GM18511 (cell line): ENCODE data around the gene FADS6.

Experiments used
- ATAC-seq: cut with Tn5 transposase; IDR thresholded peaks from one replicate; pipeline ENCODE4 v1.9.1; 2021; ENCODE audit warnings: mild to moderate bottlenecking, moderate library complexity; ENCODE audit not compliant: unreplicated experiment

Gene FADS6

DNA sequence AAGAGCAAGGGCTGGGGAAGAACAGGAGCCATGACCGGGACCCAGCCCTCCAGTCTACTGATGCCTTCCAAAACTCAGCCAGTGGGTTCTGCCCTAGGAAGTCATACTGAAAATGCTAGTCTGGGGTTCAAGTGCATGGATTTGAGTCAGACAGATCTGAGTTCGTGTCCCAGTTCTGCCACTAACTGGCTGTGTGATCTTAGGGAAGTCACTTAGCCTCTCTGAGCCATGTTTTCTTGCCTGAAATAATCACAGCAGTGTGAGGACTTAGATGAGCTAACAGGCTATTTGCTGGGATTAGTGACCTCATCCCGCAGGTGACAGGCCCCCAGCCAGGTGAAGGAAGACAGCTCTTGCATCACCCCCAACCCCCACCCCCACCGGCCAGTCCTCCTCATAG lies 38.1 kb downstream of the FADS6 start:
- ATAC-seq, result no peak

- ATAC-seq, result no peak
These were observed 38.6 kb downstream of the FADS6 start for GRCh38 chr17:74854792-74855191.

- ATAC-seq, result no peak
These were observed 39.8 kb downstream of the FADS6 start for GRCh38 chr17:74853669-74854068.

GRCh38 chr17:74853048-74853397 lies 40.4 kb downstream of the FADS6 start:
- no peak for ATAC-seq

DNA sequence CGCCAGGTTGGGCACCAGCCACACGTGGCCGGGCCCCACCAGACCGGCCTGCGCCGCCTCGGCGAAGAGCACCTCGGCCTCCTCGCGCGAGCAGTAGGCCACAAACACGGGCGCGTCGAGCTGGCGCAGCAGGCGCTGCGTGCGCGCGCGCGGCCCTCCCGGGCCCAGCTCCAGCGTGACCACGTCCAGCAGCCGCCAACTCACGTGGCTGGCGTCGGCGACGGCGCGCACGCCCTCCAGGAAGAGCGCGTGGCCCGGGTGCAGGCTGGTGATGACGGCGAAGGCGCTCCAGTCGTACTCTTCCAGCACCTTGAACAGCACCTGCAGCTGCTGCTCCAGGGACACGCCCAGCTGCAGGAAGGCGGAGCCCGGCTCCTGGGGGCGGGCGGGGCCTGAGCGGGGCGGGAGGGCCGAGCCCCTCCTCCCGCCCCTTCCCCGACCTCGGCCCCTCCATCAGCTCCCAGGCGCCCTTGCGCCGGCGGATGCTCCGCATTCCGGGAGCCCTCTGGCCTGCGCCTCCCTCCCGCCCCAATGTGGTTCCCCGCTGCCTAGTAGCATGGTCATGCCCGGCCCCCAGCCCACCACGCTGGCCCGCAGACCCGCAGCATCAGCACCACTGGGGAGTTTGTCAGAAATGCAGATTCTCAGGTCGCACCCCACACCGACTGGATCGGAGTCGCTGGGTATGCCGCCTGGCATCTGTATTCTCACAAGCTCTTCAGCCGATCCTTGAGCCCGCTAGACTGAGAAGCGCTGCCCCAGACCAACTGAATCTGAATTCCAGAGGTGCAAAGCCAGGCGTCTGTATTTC lies 41.0 kb downstream of the FADS6 start:
- no peak for ATAC-seq

- no peak for ATAC-seq
These were observed 41.7 kb downstream of the FADS6 start for GRCh38 chr17:74851612-74852236.

DNA sequence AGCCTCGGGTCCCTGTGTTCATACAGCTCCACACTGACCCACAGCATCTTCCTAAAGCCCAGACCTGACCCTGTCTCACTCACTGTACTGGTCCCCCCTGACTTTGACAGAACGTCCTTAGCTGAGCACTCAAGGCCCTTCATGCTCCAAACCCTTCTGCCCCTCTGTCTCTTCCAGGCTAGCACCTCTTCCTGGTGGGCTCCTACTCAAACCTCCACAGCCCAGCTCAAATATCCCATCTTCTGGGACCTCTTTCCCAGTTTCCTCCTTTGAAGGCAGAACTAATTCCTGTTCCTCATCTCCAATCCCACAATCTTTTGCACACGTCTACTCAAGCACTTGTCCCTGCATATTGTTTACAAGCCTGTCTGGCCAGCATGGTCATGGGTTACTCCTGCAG lies 42.5 kb downstream of the FADS6 start:
- no peak for ATAC-seq

- ATAC-seq, result no peak
These were observed 43.1 kb downstream of the FADS6 start for GRCh38 chr17:74850310-74850709.

DNA sequence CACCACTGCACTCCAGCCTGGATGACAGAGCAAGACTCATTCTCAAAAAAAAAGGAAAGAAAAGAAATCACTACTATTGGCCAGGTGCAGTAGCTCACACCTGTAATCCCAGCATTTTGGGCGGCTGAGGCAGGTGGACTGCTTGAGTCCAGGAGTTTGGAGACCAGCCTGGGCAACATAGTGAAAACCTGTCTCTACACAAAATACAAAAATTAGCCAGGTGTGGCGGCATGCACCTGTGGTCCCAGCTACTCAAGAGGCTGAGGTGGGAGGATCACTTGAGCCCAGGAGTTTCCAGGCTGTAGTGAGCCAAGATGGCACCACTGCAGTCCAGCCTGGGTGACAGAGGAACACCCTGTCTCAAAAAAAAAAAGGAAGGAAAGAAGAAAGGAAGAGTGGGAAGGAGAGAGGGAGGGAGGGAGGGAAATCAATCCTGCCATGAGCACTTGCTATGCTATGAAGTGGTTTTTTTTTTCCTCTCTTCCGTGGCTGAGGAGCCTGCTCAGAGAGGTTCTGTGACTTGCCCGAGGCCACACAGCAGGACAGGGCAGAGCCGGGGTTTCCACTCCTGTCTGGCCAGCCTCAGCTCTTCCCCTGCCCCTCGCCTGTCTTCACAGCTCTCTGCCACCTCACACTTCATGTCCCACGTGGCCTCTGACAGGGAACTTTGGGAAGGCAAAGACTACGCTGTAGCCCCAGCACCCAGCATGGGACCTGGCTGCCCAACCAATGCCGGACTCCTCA lies 44.6 kb downstream of the FADS6 start:
- no peak for ATAC-seq

GRCh38 chr17:74846621-74847020 lies 46.8 kb downstream of the FADS6 start:
- ATAC-seq, result no peak

- ATAC-seq, result no peak
These were observed 50.1 kb downstream of the FADS6 start for GRCh38 chr17:74843352-74843627.

GRCh38 chr17:74842599-74843351 lies 50.7 kb downstream of the FADS6 start:
- ATAC-seq, result no peak

- no peak for ATAC-seq
These were observed 51.3 kb downstream of the FADS6 start for GRCh38 chr17:74842146-74842598.

- ATAC-seq, result no peak
These were observed 52.3 kb downstream of the FADS6 start for GRCh38 chr17:74840989-74841666.

GRCh38 chr17:74839990-74840852 lies 53.2 kb downstream of the FADS6 start:
- ATAC-seq, result no peak

- ATAC-seq, result no peak
These were observed 55.2 kb downstream of the FADS6 start for GRCh38 chr17:74838274-74838673.

DNA sequence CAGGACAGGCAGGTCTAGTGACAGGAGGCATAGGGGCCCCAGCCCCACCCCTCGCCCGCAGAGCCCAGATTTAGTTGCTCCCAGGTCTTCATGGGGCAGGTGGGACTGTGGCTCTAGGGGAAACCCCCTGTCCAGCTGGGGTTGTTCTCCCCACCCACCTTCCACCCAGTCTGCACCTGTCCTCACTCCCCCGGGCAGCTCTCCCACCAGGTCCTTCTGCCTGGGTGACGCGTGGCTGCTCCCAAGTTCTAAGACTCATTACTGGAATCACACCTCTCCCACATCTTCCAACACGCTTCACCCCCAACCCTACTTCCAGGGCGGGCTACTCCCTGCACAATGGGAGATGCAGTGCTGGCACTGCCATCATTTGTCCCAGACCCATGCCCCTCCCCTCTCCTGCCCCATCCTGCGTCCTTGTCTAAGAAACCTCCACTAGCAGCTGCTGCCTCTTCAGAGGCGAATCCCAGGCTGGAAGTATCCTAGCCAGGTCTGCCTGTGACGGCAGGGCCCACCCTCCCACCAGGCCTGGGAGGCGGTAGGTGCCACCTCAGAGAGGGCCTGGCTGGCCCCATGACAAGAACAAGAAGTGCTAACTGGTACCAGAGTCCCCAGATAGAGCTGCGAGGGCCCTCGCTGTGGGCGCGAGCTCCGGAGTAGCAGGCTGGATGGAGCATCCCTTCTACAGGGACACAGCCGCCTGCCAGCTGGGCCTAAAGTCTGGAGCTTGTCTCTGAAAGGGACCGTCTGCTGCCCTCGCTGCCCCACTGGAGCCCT lies 56.6 kb downstream of the FADS6 start:
- no peak for ATAC-seq

DNA sequence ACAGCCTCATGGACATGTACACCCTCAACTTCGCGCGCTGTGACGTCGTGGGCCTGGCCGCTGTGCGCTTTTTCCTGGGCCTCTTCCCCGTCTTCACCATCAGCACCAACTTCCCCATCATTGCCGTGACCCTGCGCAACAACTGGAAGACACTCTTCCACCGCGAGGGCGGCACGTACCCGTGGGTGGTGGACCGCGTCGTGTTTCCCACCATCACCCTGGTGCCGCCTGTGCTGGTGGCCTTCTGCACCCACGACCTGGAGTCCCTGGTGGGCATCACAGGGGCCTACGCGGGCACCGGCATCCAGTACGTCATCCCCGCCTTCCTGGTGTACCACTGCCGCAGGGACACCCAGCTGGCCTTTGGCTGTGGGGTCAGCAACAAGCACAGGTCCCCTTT lies 57.2 kb downstream of the FADS6 start:
- ATAC-seq, result no peak
